CD4-positive, alpha-beta T cell treated with Interleukin-4 for 1 hour (primary cell): ENCODE results near the gene BUB1B.

Source experiments
- DNase-seq, 2 donors: peaks; one replicate each; pipeline ENCODE4 v3.0.0-alpha.2; 2020 to 2022

Gene BUB1B

GRCh38 chr15:40183636-40184463 is 23.0 kb downstream of the BUB1B start:
- DNase-seq = no peak

- no peak for DNase-seq
Measured at GRCh38 chr15:40190591-40190990, 29.7 kb downstream of the BUB1B start.

GRCh38 chr15:40192942-40193341 is 32.1 kb downstream of the BUB1B start:
- no peak for DNase-seq

GRCh38 chr15:40197434-40197833 is 36.6 kb downstream of the BUB1B start:
- peak in 1 of 2 donors; percentile 35 for DNase-seq

GRCh38 chr15:40198355-40199085 is 37.7 kb downstream of the BUB1B start:
- no peak for DNase-seq

- no peak for DNase-seq
Measured at GRCh38 chr15:40204100-40204499, 43.2 kb downstream of the BUB1B start.

GRCh38 chr15:40217166-40217824 is 56.4 kb downstream of the BUB1B start:
- peak; percentile 65 to 82 for DNase-seq

- no peak for DNase-seq
Measured at GRCh38 chr15:40219801-40220200, 58.9 kb downstream of the BUB1B start.

GRCh38 chr15:40222131-40222530 is 61.3 kb downstream of the BUB1B start:
- no peak for DNase-seq

- DNase-seq = no peak
Measured at GRCh38 chr15:40226736-40227135, 65.9 kb downstream of the BUB1B start.

GRCh38 chr15:40229316-40229715 is 68.4 kb downstream of the BUB1B start:
- DNase-seq = no peak

- DNase-seq = no peak
Measured at GRCh38 chr15:40229956-40230355, 69.1 kb downstream of the BUB1B start.

GRCh38 chr15:40232625-40233070 is 71.8 kb downstream of the BUB1B start:
- no peak for DNase-seq

- DNase-seq = no peak
Measured at GRCh38 chr15:40233727-40234577, 73.1 kb downstream of the BUB1B start.

- no peak for DNase-seq
Measured at GRCh38 chr15:40234783-40235182, 73.9 kb downstream of the BUB1B start.

GRCh38 chr15:40235201-40235885 is 74.5 kb downstream of the BUB1B start:
- no peak for DNase-seq

GRCh38 chr15:40238532-40239403 is 77.9 kb downstream of the BUB1B start, which contains the start of gene PAK6:
Gene PAK6, plus strand, starts transcription at chr15:40239063. Its CDS starts 25,723 bp downstream, at chr15:40264786.
- DNase-seq = peak; percentile 15 to 46

GRCh38 chr15:40239404-40239692 is 78.5 kb downstream of the BUB1B start:
- DNase-seq = no peak

- DNase-seq = no peak
Measured at GRCh38 chr15:40239693-40240618, 79.1 kb downstream of the BUB1B start.
